GM12873 (cell line): ENCODE results near the gene RAB25.
A peak's percentile ranks its signal among the peaks of the same experiment; 100 is the strongest.

Experiments used
- CTCF ChIP-seq: IDR thresholded peaks from 2 replicates; pipeline ENCODE4 v1.5.1; 2012; ENCODE audit warnings: low read depth, mild to moderate bottlenecking, moderate library complexity, low read length, control low read depth; ENCODE audit not compliant: insufficient read depth; ENCODE audit errors: missing control alignments

Gene RAB25

DNA sequence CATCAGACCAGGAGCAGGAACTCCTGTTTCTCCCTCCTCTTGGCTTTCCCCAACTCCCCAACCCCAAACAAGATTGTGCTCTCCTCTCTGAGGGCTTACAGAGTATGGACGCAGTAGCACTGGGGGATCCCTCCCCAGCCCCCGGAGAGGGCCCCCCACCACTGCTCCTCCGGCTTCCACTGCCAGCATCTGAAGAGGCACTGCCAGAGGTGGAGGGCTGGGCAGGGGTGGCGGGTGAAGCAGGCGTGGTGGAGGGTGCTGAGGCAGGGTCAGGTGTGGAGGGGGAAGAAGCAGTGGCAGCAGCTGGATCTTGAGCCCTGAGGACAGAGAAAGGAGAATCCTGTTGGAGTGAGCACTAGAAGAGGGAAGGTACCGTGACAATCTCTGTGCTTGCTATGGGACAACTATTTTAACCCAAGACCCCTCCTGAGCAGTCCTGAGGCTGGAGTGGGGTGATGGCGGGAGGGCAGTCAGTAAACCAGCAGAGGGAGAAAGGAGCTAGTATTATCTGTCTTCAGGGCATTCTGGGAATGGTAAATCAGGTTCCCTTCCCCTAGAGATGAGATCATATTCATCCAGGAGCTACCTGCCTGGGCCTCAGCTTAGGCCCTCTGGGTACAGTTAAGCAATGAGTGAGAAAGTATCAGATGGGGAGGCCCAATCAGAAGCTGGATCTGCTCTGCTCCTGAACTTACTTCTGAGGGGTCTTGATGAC is 9.8 kb upstream of the RAB25 start:
- TF ChIP-seq CTCF, result no peak

DNA sequence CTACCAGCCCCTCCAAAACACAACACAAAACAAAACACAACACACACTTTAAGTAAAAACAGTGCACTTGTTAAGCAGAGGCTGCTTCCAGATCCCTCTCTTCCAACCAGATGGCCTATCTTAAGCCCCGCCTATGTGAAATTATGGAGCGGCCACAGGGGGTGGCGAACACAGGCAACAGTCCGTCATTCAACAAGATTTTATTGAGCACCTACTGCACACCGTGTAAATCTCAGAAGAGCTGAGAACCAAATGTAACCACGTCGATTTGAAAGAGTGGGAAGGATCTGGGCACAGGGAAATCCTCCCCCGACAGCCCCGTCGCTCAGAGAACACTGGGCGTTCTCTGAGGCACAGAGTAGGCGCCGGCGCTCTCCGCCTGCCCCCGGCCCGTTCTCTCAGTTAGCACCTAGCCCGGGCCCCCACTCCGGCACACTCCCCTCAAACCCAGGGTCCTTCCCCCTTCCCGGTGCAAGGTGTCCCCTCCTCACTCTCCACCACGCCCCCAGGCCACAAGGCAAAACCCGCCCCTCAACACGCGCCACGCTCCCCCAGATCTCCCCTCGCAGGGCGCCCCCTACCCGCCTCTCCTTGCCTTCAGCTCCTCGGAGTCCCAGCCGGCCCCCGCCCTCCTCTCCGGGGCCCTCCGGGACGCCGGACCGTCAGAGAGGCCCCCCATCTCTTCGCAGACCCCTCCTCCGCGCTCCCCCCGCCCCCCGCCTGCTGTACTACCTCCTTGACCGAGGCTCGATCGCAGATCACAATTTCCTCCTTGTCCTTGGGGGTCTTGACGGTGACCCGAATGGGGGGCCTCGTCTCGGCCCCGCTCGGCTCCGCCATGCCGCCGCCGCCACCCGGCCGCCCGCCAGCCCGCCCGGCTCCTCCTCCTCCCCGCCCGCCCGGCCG is 7.8 kb upstream of the RAB25 start:
- TF ChIP-seq CTCF, result peak; percentile 42

DNA sequence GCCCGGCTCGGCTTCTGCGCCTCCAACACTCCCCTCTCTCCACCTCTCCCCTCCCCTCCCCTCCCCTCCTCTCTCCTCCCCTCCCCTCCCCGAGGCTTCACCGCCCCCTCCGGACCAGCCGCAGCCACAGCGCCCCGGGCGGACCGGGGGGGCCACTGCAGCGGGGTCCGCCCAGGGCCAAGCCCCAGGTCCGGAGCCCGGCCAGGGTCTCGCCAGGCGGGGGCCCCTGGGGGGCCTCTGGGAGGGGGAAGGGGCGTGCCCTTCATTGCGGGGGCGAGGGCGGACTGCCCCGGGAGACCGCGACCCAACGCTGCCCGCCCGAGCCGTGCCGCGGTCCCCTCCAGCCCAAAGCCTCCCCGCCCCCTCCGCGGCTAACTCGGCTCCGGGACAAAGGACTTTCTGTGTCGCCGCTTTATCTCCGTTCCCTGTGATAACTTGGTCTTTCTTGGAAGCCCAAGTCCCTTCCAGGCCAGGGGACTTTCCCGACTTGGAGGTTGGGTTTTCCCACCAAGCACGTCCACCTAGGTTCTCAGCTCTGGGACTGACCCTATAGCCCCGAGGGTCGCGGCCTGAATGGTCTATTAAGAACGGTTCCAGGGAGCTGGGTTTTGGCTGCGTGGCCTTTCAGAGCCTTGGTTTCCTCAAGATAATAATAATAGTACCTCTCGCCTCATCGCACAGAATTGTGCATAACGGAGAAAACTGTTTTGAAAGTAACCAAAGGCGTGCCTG is 7.0 kb upstream of the RAB25 start, which contains the start of gene UBQLN4:
Gene UBQLN4, minus strand, starts transcription at position 31 of the 732 bp plus-strand sequence. CDS start 97 bp downstream, outside the sequence.
- peak; percentile 61 for TF ChIP-seq CTCF

- no peak for TF ChIP-seq CTCF
Measured at GRCh38 chr1:156054500-156055280, 6.3 kb upstream of the RAB25 start, which contains the start of gene LAMTOR2. Gene LAMTOR2 (plus strand): TSS chr1:156054782. CDS start chr1:156054890, 108 bp downstream.

- TF ChIP-seq CTCF, result no peak
Measured at GRCh38 chr1:156055281-156056048, 5.5 kb upstream of the RAB25 start.

DNA sequence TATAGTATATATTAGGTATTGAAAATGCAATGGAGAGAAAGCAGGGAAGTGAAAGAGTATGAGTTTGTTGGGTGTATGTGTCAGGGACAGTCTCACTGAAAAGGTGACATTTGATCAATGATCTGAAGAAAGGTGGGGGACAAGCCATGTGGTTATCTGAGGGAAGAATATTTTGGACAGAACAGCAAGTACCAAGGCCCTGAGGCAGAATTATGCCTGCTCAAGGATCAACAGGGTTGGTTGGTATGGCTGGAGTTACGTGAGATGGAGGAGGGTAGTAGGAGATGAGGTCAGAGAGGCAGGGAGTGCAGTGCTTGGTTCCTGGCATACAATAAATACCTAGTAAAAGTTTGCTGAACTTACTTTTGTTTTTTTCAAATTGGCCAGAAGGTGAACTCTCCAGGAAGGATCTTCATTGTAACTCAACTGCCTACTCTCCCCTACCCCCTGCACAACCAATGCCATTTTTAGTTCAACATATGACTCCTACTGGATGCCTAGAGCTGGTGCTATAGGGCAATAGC is 4.6 kb upstream of the RAB25 start:
- no peak for TF ChIP-seq CTCF
